Right kidney (tissue), 1 donor: ENCODE data around the gene HM13.
"Not testable (repeated sequence)": the region's sequence is repeated elsewhere in the genome, so short reads cannot be mapped to it uniquely, and the experiment has no call there.

Experiments used
- DNase-seq: peaks from one replicate; pipeline ENCODE4 v3.0.0-alpha.2; 2016

The HM13 gene

GRCh38 chr20:31496761-31497295 is 17.4 kb upstream of the HM13 start:
- DNase-seq = no peak

GRCh38 chr20:31497838-31498540 is 16.3 kb upstream of the HM13 start:
- DNase-seq = no peak

GRCh38 chr20:31500527-31500926 is 13.7 kb upstream of the HM13 start:
- no peak for DNase-seq

GRCh38 chr20:31502884-31503673 is 11.2 kb upstream of the HM13 start:
- DNase-seq = peak; percentile 69

GRCh38 chr20:31505903-31506302 is 8.3 kb upstream of the HM13 start:
- DNase-seq = no peak

- no peak for DNase-seq
Observed at GRCh38 chr20:31508517-31509244, 5.6 kb upstream of the HM13 start.

GRCh38 chr20:31515072-31515774 is 981 bp downstream of the HM13 start:
- no peak for DNase-seq

- DNase-seq = no peak
Observed at GRCh38 chr20:31515775-31516107, 1.5 kb downstream of the HM13 start.

GRCh38 chr20:31516166-31516565 is 1.9 kb downstream of the HM13 start:
- DNase-seq = no peak

- no peak for DNase-seq
Observed at GRCh38 chr20:31516651-31517050, 2.4 kb downstream of the HM13 start.

GRCh38 chr20:31517373-31517772 is 3.1 kb downstream of the HM13 start:
- no peak for DNase-seq

GRCh38 chr20:31521267-31521666 is 7.0 kb downstream of the HM13 start:
- not testable (repeated sequence) for DNase-seq

- DNase-seq = no peak
Observed at GRCh38 chr20:31522731-31523130, 8.5 kb downstream of the HM13 start.

- DNase-seq = no peak
Observed at GRCh38 chr20:31523361-31524283, 9.4 kb downstream of the HM13 start.

GRCh38 chr20:31527266-31527665 is 13.0 kb downstream of the HM13 start:
- DNase-seq = no peak

- no peak for DNase-seq
Observed at GRCh38 chr20:31535298-31535697, 21.1 kb downstream of the HM13 start.

- no peak for DNase-seq
Observed at GRCh38 chr20:31536575-31536974, 22.3 kb downstream of the HM13 start.

GRCh38 chr20:31537116-31537871 is 23.1 kb downstream of the HM13 start:
- no peak for DNase-seq

- no peak for DNase-seq
Observed at GRCh38 chr20:31537890-31538289, 23.6 kb downstream of the HM13 start.

- no peak for DNase-seq
Observed at GRCh38 chr20:31538326-31538725, 24.1 kb downstream of the HM13 start.

GRCh38 chr20:31539636-31540035 is 25.4 kb downstream of the HM13 start:
- DNase-seq = not testable (repeated sequence)
